Rectal smooth muscle tissue (tissue), 1 donor: ENCODE data around the gene ZNF749.

Source experiments
- H3K27ac ChIP-seq: one replicate; pipeline ENCODE4 v1.7.0; 2013; ENCODE audit warnings: low read depth, low read length, inconsistent platforms
- H3K27me3 ChIP-seq: one replicate; pipeline ENCODE4 v1.7.0; 2013; ENCODE audit warnings: low read length; ENCODE audit not compliant: control insufficient read depth, insufficient read depth
- H3K36me3 ChIP-seq: one replicate; pipeline ENCODE4 v1.7.0; 2013; ENCODE audit warnings: low read length; ENCODE audit not compliant: control insufficient read depth, insufficient read depth
- H3K4me1 ChIP-seq: one replicate; pipeline ENCODE4 v1.7.0; 2013; ENCODE audit warnings: low read length; ENCODE audit not compliant: control insufficient read depth, insufficient read depth
- H3K4me3 ChIP-seq: one replicate; pipeline ENCODE4 v1.7.0; 2013; ENCODE audit warnings: low read length
- H3K9ac ChIP-seq: one replicate; pipeline ENCODE4 v1.7.0; 2013; ENCODE audit warnings: low read length

Gene ZNF749

GRCh38 chr19:57434386-57435061 lies 601 bp upstream of the ZNF749 start:
- Histone ChIP-seq H3K4me3 (peak overlapping the region; percentile 93), H3K4me1 (peaks cover 9% of the 10 kb centered on the region), H3K27me3 (no peaks in the 10 kb centered on the region), H3K27ac (no peak overlapping the region), H3K9ac (no peak overlapping the region), H3K36me3 (peaks cover 8% of the 10 kb centered on the region)

GRCh38 chr19:57436417-57436816 lies 1.3 kb downstream of the ZNF749 start:
- Histone ChIP-seq H3K36me3 (peaks cover 13% of the 10 kb centered on the region), H3K27ac (no peak overlapping the region), H3K27me3 (no peaks in the 10 kb centered on the region), H3K4me3 (peak overlapping the region; percentile 93), H3K4me1 (peaks cover 9% of the 10 kb centered on the region), H3K9ac (no peak overlapping the region)

GRCh38 chr19:57437931-57438330 lies 2.8 kb downstream of the ZNF749 start:
- Histone ChIP-seq H3K27me3 (no peaks in the 10 kb centered on the region), H3K36me3 (peaks cover 15% of the 10 kb centered on the region), H3K4me3 (no peak overlapping the region), H3K4me1 (peaks cover 9% of the 10 kb centered on the region), H3K9ac (no peak overlapping the region), H3K27ac (no peak overlapping the region)

- H3K4me3 ChIP-seq, result no peak overlapping the region
- H3K36me3 ChIP-seq, result peaks cover 24% of the 10 kb centered on the region
- peaks cover 9% of the 10 kb centered on the region for H3K4me1 ChIP-seq
- no peaks in the 10 kb centered on the region for H3K27me3 ChIP-seq
- no peak overlapping the region for H3K27ac ChIP-seq
- no peak overlapping the region for H3K9ac ChIP-seq
Observed at GRCh38 chr19:57438925-57439324, 3.8 kb downstream of the ZNF749 start.

GRCh38 chr19:57441979-57442752 lies 7.0 kb downstream of the ZNF749 start:
- Histone ChIP-seq H3K9ac (no peak overlapping the region), H3K4me1 (no peaks in the 10 kb centered on the region), H3K27ac (no peak overlapping the region), H3K4me3 (no peak overlapping the region), H3K27me3 (no peaks in the 10 kb centered on the region), H3K36me3 (peaks cover 34% of the 10 kb centered on the region)

- H3K27ac ChIP-seq, result no peak overlapping the region
- H3K27me3 ChIP-seq, result no peaks in the 10 kb centered on the region
- no peaks in the 10 kb centered on the region for H3K4me1 ChIP-seq
- peaks cover 34% of the 10 kb centered on the region for H3K36me3 ChIP-seq
- H3K9ac ChIP-seq, result no peak overlapping the region
- no peak overlapping the region for H3K4me3 ChIP-seq
Observed at GRCh38 chr19:57443121-57443696, 8.1 kb downstream of the ZNF749 start.

GRCh38 chr19:57452307-57452706 lies 17.2 kb downstream of the ZNF749 start:
- H3K36me3 ChIP-seq, result no peaks in the 10 kb centered on the region
- no peak overlapping the region for H3K9ac ChIP-seq
- no peaks in the 10 kb centered on the region for H3K27me3 ChIP-seq
- no peaks in the 10 kb centered on the region for H3K4me1 ChIP-seq
- no peak overlapping the region for H3K4me3 ChIP-seq
- H3K27ac ChIP-seq, result no peak overlapping the region

- H3K27me3 ChIP-seq, result no peaks in the 10 kb centered on the region
- no peak overlapping the region for H3K9ac ChIP-seq
- H3K4me3 ChIP-seq, result no peak overlapping the region
Observed at GRCh38 chr19:57465680-57466381, 30.7 kb downstream of the ZNF749 start.

GRCh38 chr19:57466489-57466888 lies 31.4 kb downstream of the ZNF749 start:
- H3K4me1 ChIP-seq, result no peaks in the 10 kb centered on the region
- H3K4me3 ChIP-seq, result peak overlapping the region; percentile 19
- H3K36me3 ChIP-seq, result no peaks in the 10 kb centered on the region
- H3K9ac ChIP-seq, result no peak overlapping the region
- H3K27ac ChIP-seq, result no peak overlapping the region
- H3K27me3 ChIP-seq, result no peaks in the 10 kb centered on the region

More at GRCh38 chr19:57465680-57466381, 30.7 kb downstream of the ZNF749 start:
- Histone ChIP-seq H3K4me1 (no peaks in the 10 kb centered on the region), H3K27ac (no peak overlapping the region), H3K36me3 (no peaks in the 10 kb centered on the region)

GRCh38 chr19:57473646-57474045 lies 38.5 kb downstream of the ZNF749 start:
- H3K4me3 ChIP-seq, result no peak overlapping the region
- no peak overlapping the region for H3K27ac ChIP-seq
- peaks cover 36% of the 10 kb centered on the region for H3K36me3 ChIP-seq
- H3K4me1 ChIP-seq, result peaks cover 5% of the 10 kb centered on the region
- no peaks in the 10 kb centered on the region for H3K27me3 ChIP-seq
- H3K9ac ChIP-seq, result no peak overlapping the region

- H3K9ac ChIP-seq, result no peak within 1 kb of the TSS
- peak within 1 kb of the TSS; percentile 75 for H3K4me3 ChIP-seq
- H3K27ac ChIP-seq, result peak within 1 kb of the TSS; percentile 79
- H3K36me3 ChIP-seq, result peaks cover 36% of the 10 kb centered on the region
- no peaks in the 10 kb centered on the region for H3K27me3 ChIP-seq
- peaks cover 5% of the 10 kb centered on the region for H3K4me1 ChIP-seq
Observed at GRCh38 chr19:57477191-57478008, 42.3 kb downstream of the ZNF749 start, which contains the start of gene ZNF772. TSS of gene ZNF772 (minus strand) at chr19:57477566. CDS start at chr19:57477309, 257 bp downstream.
